HCT116 (cell line): ENCODE data around the gene ARHGEF25. TPM values are rescaled to one million over a fixed set of nuclear protein-coding genes. Genes with fewer than 3 reads are reported as not detected.

Experiments
- ATAC-seq: fragments of 200-7000 bp; cut with Tn5 transposase; 2 replicates; pipeline ENCODE4 v1.9.1; 2020; ENCODE audit warnings: mild to moderate bottlenecking, moderate library complexity
- BruUV-seq: library from RNA; stranded (reverse); fragments of 400-500 nt; replicated peaks from 2 replicates; lab custom pipeline; 2021; lab: Mats Ljungman, UMichigan
- CTCF ChIA-PET: fragments of 300-600 bp; sonication (Branson Sonifier 250); formaldehyde crosslinking; loops from one replicate; lab custom pipeline; 2021; ENCODE audit warnings: antibody characterized with exemption; lab: Charles Lee
- POLR2A ChIA-PET: fragments of 300-600, 350-600 bp; sonication (Branson Sonifier 250); formaldehyde crosslinking; loops from one replicate; lab custom pipeline; 2021; ENCODE audit warnings: antibody characterized with exemption; lab: Charles Lee
- RAD21 ChIA-PET, 2 experiments: fragments of 300-600 bp; sonication (Branson Sonifier 250); formaldehyde crosslinking; loops; one replicate each; lab custom pipeline; 2023; ENCODE audit warnings: low total read pairs in 2 of 2; ENCODE audit not compliant: uncharacterized antibody in 2 of 2, unreplicated experiment in 2 of 2, low non-redundant PET in 1 of 2; lab: Charles Lee
- DNase-seq: peaks from one replicate; pipeline ENCODE4 v3.0.0-alpha.2; 2010; ENCODE audit warnings: low read depth, low spot score
- H2AFZ ChIP-seq: fragments of 200-600 bp; shearing (Covaris generic), sonication (generic); 2 replicates; pipeline ENCODE4 v1.6.1; 2017; ENCODE audit warnings: low read depth, mixed run types, mixed read lengths, antibody characterized with exemption, low read length; ENCODE audit not compliant: poor library complexity, severe bottlenecking
- H3K27ac ChIP-seq: 2 replicates; pipeline ENCODE4 v1.5.1; 2012; ENCODE audit warnings: low read depth, low read length
- H3K27me3 ChIP-seq: fragments of 200-600 bp; sonication (generic); 2 replicates; pipeline ENCODE4 v1.6.1; 2016; ENCODE audit warnings: mixed run types, low read length, mixed read lengths; ENCODE audit not compliant: insufficient read depth
- H3K36me3 ChIP-seq, 2 experiments: fragments of 200-500 bp in 1 of 2; fragments of 200-600 bp in 1 of 2; sonication (Bioruptor generic) in 1 of 2; sonication (generic) in 1 of 2; 2 replicates each; pipeline versions ENCODE4 v1.5.1 to v1.6.1; 2014 to 2016; ENCODE audit warnings: low read length in 2 of 2, inconsistent platforms in 1 of 2, mixed read lengths in 1 of 2, mixed run types in 1 of 2; ENCODE audit not compliant: insufficient read depth in 2 of 2, control insufficient read depth in 1 of 2
- H3K4me1 ChIP-seq, 2 experiments: fragments of 200-600 bp in 1 of 2; sonication (generic) in 1 of 2; 2 replicates each; pipeline versions ENCODE4 v1.5.1 to v1.6.1; 2012 to 2017; ENCODE audit warnings: low read length in 2 of 2, inconsistent platforms in 1 of 2, mild to moderate bottlenecking in 1 of 2, mixed read lengths in 1 of 2, mixed run types in 1 of 2, moderate library complexity in 1 of 2; ENCODE audit not compliant: insufficient read depth in 2 of 2, control insufficient read depth in 1 of 2
- H3K4me2 ChIP-seq: fragments of 200-600 bp; sonication (generic); 2 replicates; pipeline ENCODE4 v1.6.1; 2017; ENCODE audit warnings: mixed run types, low read length, mixed read lengths
- H3K4me3 ChIP-seq, 2 experiments: fragments of 200-600 bp in 1 of 2; sonication (generic) in 1 of 2; replicated peaks in 1 of 2; 2 replicates each; pipeline ENCODE4 v1.5.1; 2011 to 2016; ENCODE audit warnings: low read length in 2 of 2, control low read depth in 1 of 2, low read depth in 1 of 2, mild to moderate bottlenecking in 1 of 2, mixed read lengths in 1 of 2, mixed run types in 1 of 2
- H3K79me2 ChIP-seq: fragments of 200-600 bp; sonication (generic); 2 replicates; pipeline ENCODE4 v1.6.1; 2017; ENCODE audit warnings: mild to moderate bottlenecking, mixed run types, low read length, moderate library complexity, mixed read lengths; ENCODE audit not compliant: insufficient read depth
- H3K9ac ChIP-seq: fragments of 200-600 bp; sonication (generic); 2 replicates; pipeline ENCODE4 v1.6.1; 2016; ENCODE audit warnings: low read length, mixed read lengths
- H3K9me2 ChIP-seq: fragments of 200-600 bp; sonication (generic), shearing (Covaris generic); 2 replicates; pipeline ENCODE4 v1.6.1; 2017; ENCODE audit warnings: mixed run types, mild to moderate bottlenecking, moderate library complexity; ENCODE audit not compliant: insufficient read depth
- H3K9me3 ChIP-seq, 2 experiments: fragments of 200-500 bp in 1 of 2; fragments of 200-600 bp in 1 of 2; sonication (Bioruptor generic) in 1 of 2; sonication (generic) in 1 of 2; 2 replicates each; pipeline ENCODE4 v1.6.1; 2014 to 2017; ENCODE audit warnings: low read length in 2 of 2, mixed read lengths in 2 of 2, inconsistent platforms in 1 of 2, low read depth in 1 of 2, mild to moderate bottlenecking in 1 of 2, mixed run types in 1 of 2, moderate library complexity in 1 of 2; ENCODE audit not compliant: control insufficient read depth in 1 of 2, insufficient read depth in 1 of 2
- H4K20me1 ChIP-seq: fragments of 200-600 bp; sonication (generic), shearing (Covaris generic); 2 replicates; pipeline ENCODE4 v1.6.1; 2017; ENCODE audit warnings: mixed run types, mild to moderate bottlenecking, moderate library complexity; ENCODE audit not compliant: insufficient read depth
- CBX3 ChIP-seq: IDR thresholded peaks from 2 replicates; pipeline ENCODE4 v1.6.1; 2012; ENCODE audit warnings: low read depth
- CEBPB ChIP-seq: IDR thresholded peaks from 2 replicates; pipeline ENCODE4 v1.6.1; 2012; ENCODE audit warnings: low read depth
- CTCF ChIP-seq, 3 experiments: fragments of 200-600 bp in 1 of 3; sonication (generic) in 1 of 3; IDR thresholded peaks in 2 of 3; conservative IDR thresholded peaks in 1 of 3; 2 replicates each; pipeline ENCODE4 v1.5.1; 2012 to 2017; ENCODE audit warnings: low read depth in 2 of 3, low read length in 2 of 3, antibody characterized with exemption in 1 of 3, borderline replicate concordance in 1 of 3, control low read depth in 1 of 3, mild to moderate bottlenecking in 1 of 3, mixed read lengths in 1 of 3, mixed run types in 1 of 3, moderate library complexity in 1 of 3; ENCODE audit not compliant: insufficient read depth in 1 of 3
- FOSL1 ChIP-seq: IDR thresholded peaks from 2 replicates; pipeline ENCODE4 v1.6.1; 2012; ENCODE audit warnings: low read depth
- JUND ChIP-seq: IDR thresholded peaks from 2 replicates; pipeline ENCODE4 v1.6.1; 2012
- POLR2A ChIP-seq: IDR thresholded peaks from 2 replicates; pipeline ENCODE4 v1.7.0; 2011; ENCODE audit warnings: borderline replicate concordance; ENCODE audit not compliant: insufficient read depth, insufficient read length; ENCODE audit errors: extremely low read depth
- RAD21 ChIP-seq: IDR thresholded peaks from 2 replicates; pipeline ENCODE4 v1.6.1; 2012; ENCODE audit warnings: low read depth, mild to moderate bottlenecking
- REST ChIP-seq: IDR thresholded peaks from 2 replicates; pipeline ENCODE4 v1.6.1; 2012; ENCODE audit warnings: low read depth
- SRF ChIP-seq: IDR thresholded peaks from 2 replicates; pipeline ENCODE4 v1.6.1; 2012; ENCODE audit warnings: low read depth
- TCF7L2 ChIP-seq: IDR thresholded peaks from 2 replicates; pipeline ENCODE4 v1.7.0; 2011; ENCODE audit warnings: borderline replicate concordance, inconsistent platforms; ENCODE audit not compliant: insufficient read depth, insufficient read length; ENCODE audit errors: extremely low read depth
- YY1 ChIP-seq: IDR thresholded peaks from 2 replicates; pipeline ENCODE4 v1.6.1; 2011; ENCODE audit warnings: low read length, low read depth, moderate library complexity, mild to moderate bottlenecking; ENCODE audit not compliant: insufficient replicate concordance; ENCODE audit errors: extremely low read depth
- ZBTB33 ChIP-seq: IDR thresholded peaks from 2 replicates; pipeline ENCODE4 v1.6.1; 2011; ENCODE audit warnings: mild to moderate bottlenecking, low read length, moderate library complexity; ENCODE audit not compliant: insufficient replicate concordance; ENCODE audit errors: extremely low read depth
- ZNF274 ChIP-seq: fragments of 200-500 bp; sonication (Bioruptor generic); IDR thresholded peaks from 2 replicates; pipeline ENCODE4 v1.6.1; 2014; ENCODE audit warnings: mild to moderate bottlenecking, low read depth, low read length, inconsistent platforms
- intact Hi-C: fragments of 100-400 bp; cut with micrococcal nuclease; formaldehyde crosslinking; loops from 2 replicates; pipeline ENCODE4 v1.10.0; 2022
- total RNA-seq: library from RNA; stranded (reverse); gene quantifications from one replicate; pipeline ENCODE4 v1.2.1, GENCODE V29; 2021; ENCODE audit not compliant: unreplicated experiment

ARHGEF25 gene
- total RNA-seq, 1 experiment from 2014 or later = 3.6 TPM

GRCh38 chr12:57576613-57577160, 34.5 kb upstream of the ARHGEF25 start:
- H3K27me3 ChIP-seq = no peaks in the 10 kb centered on the region
- BruUV-seq = no TSS peak
- H3K9me3 ChIP-seq = no peaks in the 10 kb centered on the region
- ChIA-PET RAD21 (no interaction called here), POLR2A (no interaction called here)
- no peaks in the 10 kb centered on the region for H4K20me1 ChIP-seq
- no peak overlapping the region for H2AFZ ChIP-seq
- no peak for DNase-seq
- no peak overlapping the region for H3K27ac ChIP-seq
- ATAC-seq = no peak
- no peaks in the 10 kb centered on the region for H3K79me2 ChIP-seq
- H3K9me2 ChIP-seq = no peaks in the 10 kb centered on the region
- H3K4me1 ChIP-seq = no peaks in the 10 kb centered on the region
- H3K4me2 ChIP-seq = no peak overlapping the region
- H3K4me3 ChIP-seq = no peak overlapping the region
- intact Hi-C loops = no loop called here
- H3K36me3 ChIP-seq = peaks cover 0 to 14% of the 10 kb centered on the region in 2 experiments; a peak in 3 of 4 replicates
- TF ChIP-seq TCF7L2 (no peak), CBX3 (no peak), ZBTB33 (no peak), YY1 (no peak), JUND (no peak), RAD21 (no peak), CEBPB (no peak), REST (no peak), SRF (no peak), POLR2A (no peak), ZNF274 (no peak), FOSL1 (no peak), CTCF (IDR thresholded peaks at IDR 0.05 in 2 of 3, conservative IDR thresholded peaks at IDR 0.05 in 1 of 3; ENCODE audit: borderline replicate concordance in 1 of 3, insufficient read depth in 1 of 3, low read depth in 2 of 3, low read length in 2 of 3) (no peak)
- TF ChIP-seq, all 23 proteins: peak for 0
- H3K9ac ChIP-seq = no peak overlapping the region
- CTCF ChIA-PET = no interaction called here
